Astrocyte of the hippocampus (primary cell): ENCODE measurements around the gene LSM4.

ENCODE experiments used
- DNase-seq: peaks from one replicate; pipeline ENCODE4 v3.0.0; 2011; ENCODE audit warnings: low read depth, low spot score

LSM4 gene

DNA sequence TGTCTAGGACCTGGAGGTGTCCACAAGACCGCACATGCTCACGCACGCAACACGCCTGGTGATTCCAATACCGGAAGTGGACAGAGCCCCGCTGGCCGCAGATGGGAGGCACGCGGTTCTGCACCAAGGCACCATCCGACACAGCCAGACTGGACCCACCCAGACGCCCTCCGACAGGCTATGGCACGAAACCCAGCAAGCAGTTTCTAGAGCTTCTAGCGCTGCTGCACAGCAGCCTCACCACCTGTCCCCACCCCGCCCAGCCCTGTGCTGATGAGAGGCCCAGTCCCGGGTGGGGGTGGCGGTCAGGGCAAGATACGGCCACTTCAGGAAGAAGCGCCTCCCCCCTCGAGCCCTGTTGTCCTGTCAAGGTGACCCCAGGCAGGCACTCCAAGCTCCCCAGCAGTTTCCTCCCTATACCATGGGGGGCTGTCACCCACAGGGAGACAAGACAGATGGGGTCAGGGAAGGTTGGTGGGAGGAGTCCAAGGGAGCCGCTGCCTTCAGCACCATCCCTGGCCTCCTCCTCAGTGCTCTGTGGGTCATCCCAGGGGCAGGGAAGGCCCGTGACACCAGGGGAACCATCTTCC lies 11.3 kb downstream of the LSM4 start:
- no peak for DNase-seq

DNA sequence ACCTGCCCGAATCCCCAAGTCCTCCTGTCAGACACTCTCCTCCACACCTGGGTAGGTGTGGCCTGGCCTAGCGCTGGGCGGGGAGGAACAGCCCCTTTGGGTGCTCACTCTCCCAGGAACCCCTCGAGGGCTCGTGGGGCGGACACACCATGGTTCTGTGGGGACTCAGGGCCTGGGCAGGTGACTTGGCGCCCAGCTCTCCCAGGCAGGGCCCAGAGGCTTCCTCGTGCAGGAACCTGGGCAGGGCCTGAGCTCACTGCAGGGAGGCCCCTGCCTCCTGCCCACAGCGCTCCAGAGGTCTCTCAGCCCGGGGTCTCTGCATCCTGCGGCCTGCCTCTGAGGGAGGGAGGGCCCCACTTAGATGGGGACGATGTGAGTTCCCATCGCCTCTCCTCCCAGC lies 11.9 kb downstream of the LSM4 start:
- no peak for DNase-seq

DNA sequence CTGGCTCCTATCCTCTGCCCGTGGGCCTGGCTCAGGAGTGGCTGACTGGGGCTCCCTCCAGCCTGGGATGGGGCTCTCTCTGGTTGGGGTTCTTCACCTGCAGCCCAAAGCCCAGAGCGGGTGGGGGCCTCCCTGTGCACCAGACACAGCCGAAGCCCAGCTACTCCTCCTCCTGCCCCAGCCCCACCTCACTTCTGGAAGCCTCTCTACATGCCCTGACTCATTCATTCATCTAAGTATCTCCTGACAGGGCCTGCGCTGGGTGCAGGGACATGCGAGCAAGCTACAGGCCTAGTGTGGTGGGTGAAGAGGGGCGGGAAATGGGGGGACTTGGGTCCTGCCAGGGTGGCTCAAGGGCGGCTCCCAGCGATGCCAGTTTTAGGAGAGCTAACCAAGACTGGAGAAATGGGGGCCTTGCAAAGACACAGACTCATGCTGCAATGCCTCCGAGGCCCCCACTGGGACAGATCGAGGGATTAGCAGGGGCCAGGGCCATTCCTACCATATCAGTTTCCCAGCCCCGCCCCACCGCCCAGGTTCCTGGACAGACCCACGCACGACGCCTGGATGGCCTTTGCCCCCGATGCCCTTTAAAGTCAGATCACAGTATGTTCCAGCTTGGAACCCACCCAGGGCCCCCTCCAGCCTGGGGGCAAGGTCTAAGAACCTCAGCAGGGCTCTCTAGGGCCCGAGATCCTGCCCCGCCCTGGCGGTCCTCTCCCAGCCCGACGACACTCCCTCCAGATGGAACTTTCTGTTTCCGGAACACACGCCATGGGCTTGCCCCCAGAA lies 12.6 kb downstream of the LSM4 start:
- DNase-seq = no peak

DNA sequence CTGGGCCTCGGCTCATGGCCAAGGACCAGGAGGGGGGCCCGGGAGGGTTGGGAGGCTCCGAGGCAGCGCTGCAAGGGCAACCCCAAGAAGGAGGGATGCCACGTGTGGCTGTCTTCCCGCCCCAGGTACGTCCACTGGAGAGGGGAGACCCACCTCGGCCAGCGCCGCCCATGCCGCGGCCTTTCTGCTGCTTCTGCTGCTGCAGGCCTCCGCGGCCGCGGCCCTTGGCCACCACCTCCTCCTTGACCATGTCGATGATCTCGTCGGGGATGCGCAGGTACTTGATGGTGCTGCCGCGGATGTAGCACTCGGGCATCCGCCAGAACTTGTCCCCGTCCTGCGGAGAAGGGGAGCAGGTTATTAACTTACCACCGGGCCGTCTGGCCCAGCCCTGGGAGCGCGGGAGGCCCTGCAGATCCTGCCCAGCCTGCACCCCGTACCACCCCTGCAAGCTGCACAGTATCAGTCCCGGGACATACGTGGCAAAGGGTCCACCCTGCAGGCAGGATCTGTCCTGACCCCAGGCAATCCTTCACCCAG lies 13.3 kb downstream of the LSM4 start:
- no peak for DNase-seq

DNA sequence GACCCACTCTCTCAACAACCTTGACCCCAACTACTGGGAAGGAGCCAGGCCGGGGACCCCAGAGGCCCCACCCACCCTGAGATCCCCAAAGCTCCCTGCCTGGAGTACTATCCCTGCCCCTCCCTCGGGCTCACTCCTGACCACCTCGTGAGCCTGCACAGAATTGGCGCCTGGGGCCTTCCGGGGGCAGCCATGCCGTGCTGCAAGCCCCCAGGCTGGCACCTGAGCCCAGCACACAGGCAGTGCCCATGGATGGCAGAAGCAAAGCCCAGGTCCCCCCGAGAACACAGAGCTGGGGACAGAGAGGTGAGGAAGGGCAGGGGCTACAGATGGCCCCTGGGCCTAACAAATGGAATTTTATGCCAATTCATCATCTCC lies 13.9 kb downstream of the LSM4 start:
- no peak for DNase-seq

DNA sequence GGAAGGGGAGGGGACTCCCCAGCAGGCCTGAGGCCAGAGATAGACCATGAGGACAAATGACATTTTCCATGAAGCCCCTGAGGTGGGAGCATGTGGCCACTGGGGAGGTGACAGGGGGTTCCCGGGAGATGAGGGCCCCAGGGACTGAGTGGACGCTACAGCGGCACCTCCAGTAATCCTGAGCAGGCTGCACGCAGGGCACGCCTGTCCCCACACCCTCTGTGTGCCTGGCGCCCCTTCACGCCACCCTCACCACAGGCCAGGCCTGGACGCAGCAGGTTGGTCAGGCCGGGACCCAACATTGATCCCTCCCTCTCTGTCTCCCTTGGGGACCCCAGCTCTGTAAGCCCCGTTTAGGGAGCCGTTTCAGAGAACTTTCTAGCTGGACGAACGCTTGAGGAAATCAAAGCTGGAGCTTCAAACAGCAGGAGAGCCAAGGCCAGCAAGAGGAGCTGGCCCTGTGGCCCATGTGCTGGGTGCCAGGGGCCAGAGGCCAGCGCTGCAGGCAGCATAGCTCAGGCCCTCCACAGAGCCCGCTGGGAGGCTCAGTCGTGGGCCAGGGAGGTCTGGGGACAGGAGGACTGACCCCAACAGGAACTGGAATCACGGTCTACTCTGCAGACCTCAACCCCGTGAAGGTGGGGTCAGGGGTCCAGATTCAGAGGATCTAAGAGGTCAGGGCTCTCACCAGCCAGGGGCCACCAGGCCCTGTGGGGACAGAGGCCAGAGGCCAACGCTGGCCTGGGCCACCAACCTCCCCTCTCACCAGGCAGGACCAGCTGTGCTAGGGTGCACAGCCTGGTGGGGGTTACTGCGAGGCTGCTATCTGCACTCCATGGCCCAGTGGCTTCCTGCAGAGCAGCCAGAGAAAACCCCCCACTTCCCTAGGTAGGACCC lies 14.6 kb downstream of the LSM4 start:
- no peak for DNase-seq

DNA sequence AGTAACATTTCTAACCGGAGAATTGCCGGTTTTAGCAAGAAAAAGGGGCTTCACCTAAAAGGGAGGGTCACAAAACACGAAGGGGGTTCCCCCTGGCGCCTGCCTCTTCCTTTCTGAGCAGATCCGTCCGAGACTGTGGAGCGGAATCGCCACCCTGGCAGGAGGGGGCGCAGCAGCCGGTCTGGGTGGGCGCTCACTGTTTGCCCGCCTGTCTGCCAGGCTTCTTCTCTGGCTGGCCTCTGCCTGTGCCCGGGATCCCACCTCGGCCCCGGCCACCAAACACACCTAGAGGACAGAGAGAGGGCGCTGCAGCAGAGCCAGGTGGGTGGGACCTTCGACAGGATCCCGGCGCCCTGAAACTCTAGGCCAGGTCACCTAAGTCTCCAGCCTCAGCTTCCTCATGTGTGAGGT lies 15.6 kb downstream of the LSM4 start:
- DNase-seq = no peak

DNA sequence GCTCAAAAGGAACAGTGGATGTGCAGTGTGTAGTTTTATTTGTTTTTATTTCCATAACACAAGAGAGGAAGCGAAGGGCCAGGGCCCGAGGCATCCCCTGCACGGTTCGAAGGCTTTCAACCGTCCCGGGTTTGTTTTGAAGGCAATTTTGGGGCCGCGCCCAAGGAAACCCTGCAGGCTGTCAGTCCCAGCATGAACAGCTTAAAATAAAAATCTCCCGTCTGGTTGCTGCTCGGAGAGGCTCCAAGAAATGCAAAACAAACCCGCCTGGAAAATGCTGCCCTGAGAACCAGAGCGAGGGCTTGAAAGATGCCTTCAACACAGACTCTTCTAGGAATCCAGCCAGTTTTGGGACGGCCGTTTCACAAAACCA lies 16.0 kb downstream of the LSM4 start:
- no peak for DNase-seq

DNA sequence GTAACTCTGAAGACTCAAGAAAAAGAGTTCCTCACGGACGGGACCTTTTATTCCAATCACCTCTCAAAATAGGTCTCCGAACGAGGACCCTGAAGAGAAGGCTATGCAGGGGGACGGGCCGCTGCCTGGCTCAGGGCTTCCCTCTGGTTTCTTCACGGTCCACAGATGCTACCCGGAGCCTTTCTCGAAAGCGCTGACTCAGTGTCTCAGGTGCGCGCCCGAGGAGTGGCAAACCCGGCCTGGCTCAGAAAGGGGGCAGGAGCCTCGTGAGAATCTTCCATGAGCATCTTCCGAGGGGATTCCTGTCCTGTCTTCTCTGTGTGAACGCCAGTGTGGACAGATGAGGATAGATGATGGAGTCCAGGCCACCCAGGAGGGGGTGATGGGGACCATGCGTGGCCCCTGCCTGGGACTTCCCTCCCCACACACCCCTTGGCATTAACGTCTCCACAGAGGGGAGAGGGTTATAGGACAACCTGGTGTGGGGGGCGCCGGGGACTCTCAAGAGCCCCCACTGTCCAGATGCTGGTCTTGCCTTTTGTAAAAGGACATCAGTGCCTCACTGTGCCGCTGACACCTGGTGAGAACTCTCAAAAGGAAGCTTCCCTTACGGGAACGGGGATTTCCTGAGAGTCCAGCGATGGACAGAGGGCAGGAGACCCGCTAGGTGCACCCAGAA lies 16.5 kb downstream of the LSM4 start:
- no peak for DNase-seq

DNA sequence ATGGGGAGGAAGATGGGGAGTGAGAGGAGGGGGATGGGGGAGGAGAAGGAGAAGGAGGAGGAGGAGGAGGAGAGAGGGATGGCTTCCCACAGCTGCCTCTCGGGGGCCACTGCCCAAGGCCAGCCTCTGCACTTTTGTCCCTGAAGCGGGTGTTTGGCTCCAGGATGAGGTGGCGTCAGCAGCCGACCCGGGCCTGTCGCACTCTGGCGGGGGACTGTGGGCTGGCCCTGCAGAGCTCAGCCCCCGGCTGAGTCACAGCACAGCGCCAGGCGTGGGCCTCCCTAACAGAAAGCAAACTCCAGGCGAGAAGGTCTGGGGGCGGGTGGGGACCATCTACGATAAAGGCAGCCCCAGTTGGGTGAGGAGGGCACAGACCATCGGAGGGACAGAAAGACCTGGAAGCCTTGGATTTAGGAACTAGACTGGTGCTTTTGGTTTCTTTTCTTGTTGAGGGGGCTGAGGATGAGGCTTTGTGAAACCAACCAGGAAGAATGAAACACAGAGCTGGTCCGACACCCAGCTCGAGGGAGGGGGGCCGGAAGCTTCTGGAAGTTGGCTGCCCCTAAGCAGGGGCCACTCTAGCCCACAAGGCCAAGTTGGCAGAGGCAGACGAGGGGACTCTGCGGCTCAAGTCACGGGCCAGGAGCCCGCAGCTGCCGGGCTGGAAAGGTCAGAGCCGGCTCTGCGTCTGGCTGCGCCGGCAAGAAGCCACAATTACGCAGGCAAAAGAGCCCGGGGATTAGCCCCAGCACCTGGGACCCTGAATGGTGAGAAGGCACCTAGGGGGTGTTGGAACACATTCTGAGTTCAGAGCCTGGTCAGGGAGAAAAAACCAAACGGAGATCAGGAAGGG lies 18.2 kb downstream of the LSM4 start:
- peak; percentile 93 for DNase-seq

DNA sequence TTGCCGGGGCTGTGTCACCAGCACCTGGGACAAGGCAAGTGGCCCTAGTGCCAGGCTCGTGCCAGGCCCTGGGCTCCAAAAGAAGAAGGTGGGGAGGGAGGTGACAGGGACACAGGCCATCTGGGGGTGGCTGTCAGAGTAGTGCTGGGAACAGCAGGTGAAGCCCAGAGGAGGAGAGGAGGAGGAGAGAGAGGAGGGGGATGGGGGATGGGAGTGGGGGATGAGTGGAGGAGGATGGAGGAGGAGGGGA lies 18.7 kb downstream of the LSM4 start:
- no peak for DNase-seq

DNA sequence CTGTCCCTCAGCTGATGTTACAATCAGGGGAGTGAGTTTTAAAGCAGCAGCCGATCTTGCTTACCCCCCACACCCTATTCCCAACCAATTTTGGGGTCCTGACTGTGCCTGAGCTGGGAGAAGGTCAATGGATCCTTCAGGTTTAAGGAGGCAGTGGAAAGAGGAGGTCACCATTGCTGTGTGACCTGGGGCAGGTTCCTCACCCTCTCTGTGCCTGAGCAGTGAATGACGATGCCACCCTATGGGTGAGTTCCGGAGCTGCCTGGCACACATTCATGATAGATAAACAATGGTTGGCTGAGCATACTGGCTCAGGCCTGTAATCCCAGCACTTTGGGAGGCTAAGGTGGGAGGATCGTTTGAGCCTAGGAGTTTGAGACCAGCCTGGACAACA lies 21.2 kb downstream of the LSM4 start:
- no peak for DNase-seq

DNA sequence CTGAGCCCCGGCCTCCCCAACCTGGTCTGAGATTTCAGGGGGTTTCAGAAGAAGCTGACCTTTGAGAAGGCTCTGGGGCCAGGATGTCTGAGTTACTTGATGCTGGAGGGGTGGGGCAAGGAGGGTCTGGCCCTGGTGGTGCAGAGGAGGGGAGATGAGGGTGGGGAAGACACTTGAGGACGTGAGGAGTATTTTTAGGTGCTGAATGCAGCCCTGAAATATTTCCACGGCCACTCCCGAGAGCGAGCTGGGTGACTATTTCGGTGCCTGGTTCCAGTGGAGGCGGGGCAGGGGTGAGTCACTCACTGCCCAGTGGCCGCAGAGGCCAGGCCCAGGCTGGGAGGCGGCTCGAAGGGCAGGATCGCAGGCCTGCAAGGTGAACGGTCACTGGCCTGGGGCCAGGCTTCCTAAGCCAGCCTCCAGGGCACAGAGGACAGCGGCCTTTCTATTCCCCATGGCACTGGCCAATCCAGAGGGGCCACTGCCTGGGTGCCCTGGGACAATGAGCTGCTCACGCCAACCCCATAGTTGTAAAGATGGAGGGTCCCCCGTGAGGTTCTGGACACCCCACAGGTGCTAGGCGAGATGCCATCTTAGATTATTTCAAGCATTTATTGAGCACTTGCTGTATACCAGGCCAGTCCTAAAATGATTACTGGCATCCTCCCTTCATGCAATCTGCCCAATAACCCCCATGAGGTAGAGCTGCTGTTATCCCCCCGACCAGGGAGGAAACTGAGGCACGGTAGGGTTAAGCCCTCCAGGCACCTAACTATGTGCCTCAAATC lies 21.8 kb downstream of the LSM4 start:
- peak; percentile 58 for DNase-seq

DNA sequence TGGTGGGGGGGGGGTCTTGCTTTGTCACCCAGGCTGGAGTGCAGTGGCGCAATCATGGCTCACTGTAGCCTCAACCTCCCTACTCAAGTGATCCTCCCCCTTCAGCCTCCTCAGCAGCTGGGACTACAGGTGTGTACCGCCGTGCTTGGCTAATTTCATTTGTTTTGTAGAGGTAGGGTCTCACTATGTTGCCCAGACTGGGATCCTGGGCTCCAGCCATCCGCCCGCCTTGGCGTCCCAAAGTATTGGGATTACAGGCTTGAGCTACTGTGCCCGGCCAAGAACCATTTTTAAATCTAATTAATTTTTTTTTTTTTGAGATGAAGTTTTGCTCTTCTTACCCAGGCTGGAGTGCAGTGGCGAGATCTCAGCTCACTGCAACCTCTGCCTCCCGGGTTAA lies 23.2 kb downstream of the LSM4 start:
- no peak for DNase-seq

DNA sequence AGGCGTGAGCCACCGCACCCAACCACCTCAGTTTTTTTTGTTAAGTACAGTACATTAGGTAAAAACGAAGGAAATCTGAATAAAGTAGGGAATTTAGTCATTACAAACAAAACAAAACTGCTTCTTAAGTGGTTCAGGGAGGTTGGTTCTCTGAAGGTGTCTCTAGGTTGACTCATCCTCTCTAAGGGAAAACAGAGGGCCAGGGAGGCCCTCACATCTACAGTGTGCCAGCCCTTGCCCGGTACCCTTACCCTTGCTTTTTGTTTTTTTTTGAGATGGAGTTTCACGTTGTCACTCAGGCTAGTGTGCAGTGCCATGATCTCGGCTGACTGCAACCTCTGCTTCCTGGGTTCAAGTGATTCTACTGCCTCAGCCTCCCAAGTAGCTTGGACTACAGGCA lies 24.3 kb downstream of the LSM4 start:
- no peak for DNase-seq

DNA sequence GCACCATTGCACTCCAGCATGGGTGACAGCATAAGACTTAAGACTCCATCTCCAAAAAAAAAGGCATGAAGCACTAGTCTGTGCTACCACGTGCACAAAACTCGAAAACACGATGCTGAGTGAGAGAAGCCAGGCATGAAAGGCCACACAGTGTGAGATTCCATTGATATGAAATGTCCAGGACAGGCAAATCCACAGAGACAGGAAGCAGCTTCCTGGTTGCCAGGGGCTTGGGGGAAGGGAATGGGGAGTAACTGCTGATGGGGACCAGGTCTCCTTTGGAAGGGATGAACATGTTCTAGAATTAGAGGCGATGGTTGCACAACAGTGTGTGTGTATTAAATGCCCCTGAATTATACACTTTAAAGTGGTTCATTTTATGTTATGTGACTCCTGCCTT lies 25.6 kb downstream of the LSM4 start:
- no peak for DNase-seq

DNA sequence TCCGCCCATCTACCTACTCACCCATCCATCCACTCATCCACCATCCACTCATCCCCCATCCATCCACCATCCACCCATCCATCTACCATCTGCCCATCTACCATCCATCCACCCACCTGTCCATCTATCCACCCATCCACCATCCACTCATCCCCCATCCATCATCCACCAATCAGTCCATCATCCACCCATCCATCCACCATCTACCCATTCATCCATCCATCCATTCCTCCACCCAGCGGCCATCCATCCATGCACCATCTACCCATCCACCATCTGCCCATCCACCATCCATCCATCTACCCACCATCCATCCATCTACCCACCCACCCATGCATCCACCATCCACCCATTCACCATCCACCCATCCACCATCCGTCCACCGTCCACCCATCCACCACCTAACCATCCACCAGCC lies 27.8 kb downstream of the LSM4 start:
- DNase-seq = no peak

DNA sequence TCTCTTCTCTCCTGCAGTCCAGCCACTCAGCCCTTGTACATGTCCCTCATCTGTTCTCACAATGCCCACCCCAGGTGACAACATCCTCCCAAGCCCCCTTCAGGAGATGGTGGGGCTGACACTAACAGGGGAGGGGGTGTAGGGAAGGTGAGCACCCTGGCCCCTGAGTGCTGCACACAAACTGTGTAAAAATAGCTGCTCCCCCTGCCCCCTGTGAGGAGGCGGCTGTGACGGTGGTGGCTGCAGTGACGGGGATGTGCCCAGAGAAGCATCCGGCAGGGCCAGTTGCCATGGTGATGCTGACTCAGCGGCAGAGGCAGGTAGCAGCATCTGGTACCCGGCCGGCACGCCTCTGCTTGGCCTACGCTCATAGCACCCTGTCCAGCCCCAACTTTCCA lies 28.4 kb downstream of the LSM4 start:
- peak; percentile 54 for DNase-seq

DNA sequence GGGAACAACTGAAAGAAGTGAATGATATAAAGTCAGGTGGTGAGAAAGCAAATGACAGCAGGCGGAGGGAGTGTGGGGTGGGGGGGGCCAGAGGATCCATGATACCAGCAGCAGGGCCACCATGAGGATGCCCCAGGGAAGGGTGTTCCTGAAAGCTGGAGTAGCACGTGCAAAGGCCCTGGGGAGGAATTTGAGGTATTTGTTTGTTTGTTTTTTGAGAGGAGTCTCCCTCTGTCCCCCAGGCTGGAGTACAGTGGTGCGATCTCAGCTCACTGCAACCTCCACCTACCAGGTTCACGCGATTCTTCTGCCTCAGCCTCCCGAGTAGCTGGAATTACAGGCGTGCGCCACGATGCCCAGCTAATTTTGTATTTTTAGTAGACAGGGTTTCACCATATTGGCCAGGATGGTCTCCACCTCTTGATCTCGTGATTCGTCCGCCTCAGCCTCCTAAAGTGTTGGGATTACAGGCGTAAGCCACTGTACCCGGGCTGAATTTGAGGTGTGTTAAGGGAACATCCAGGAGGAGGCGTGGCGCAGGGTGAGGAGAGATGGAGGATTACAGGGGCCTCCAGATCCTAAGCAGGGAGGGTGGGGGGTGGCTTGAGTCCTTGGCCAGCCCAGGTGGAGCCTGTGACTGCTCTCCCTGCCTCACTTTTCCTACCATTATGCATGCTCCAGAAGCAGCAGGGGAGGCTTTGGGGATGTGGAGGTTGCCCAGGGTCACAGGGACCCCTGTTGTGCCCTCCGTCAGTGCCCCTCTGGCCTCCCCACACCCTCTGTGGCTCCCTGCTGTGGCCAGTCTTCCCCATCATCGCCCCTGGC lies 29.0 kb downstream of the LSM4 start:
- no peak for DNase-seq
